ENCODE results near the gene HOXA6. TPM values are rescaled to one million over a fixed set of nuclear protein-coding genes. Genes with fewer than 3 reads are reported as not detected.

The HOXA6 gene
- total RNA-seq, 2 experiments from 2014 or later = not detected

DNA sequence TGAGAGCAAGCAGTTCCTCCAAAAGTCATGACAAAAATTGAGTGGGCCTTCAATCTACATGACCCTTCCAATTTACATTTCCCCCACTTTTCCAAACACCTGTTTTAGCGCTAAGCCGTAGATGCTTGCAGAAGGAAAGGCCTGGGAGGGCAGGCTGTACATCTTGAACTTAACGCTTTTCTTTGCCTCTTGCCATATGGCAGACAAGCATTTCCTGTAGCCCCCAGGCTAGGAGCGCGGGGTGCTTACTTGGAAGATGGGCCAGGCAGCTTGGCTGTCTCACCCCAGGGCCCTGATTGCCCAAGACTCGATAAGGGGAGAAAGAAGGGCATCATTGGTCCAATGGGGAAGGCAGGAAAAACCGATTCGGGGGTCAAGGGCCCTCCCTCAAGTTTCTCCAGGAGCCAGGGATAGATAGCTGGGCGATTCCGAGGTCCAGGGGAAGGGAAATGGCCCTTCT, 24.8 kb upstream of the HOXA6 start:
- intact Hi-C loops (cut with DNase I, micrococcal nuclease) = loop anchor here in 1 of 2 experiments (2.0 kb wide), 1 partner anchor 14 kb away; no protein-coding TSS in a partner anchor
- TF ChIP-seq, protein P1, sequence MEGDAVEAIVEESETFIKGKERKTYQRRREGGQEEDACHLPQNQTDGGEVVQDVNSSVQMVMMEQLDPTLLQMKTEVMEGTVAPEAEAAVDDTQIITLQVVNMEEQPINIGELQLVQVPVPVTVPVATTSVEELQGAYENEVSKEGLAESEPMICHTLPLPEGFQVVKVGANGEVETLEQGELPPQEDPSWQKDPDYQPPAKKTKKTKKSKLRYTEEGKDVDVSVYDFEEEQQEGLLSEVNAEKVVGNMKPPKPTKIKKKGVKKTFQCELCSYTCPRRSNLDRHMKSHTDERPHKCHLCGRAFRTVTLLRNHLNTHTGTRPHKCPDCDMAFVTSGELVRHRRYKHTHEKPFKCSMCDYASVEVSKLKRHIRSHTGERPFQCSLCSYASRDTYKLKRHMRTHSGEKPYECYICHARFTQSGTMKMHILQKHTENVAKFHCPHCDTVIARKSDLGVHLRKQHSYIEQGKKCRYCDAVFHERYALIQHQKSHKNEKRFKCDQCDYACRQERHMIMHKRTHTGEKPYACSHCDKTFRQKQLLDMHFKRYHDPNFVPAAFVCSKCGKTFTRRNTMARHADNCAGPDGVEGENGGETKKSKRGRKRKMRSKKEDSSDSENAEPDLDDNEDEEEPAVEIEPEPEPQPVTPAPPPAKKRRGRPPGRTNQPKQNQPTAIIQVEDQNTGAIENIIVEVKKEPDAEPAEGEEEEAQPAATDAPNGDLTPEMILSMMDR (IDR thresholded peaks at IDR 0.05) = no peak
- H3K27ac ChIP-seq (ENCODE audit: low read depth in 1 of 2, low read length in 2 of 2) = no peak overlapping the region
- no peaks in the 10 kb centered on the region for H3K9me3 Mint-ChIP-seq
- CTCF ChIA-PET = interaction anchor here (1.0 to 2.9 kb wide), 4 partner anchors 11 to 24 kb away, joined by 3 to 10 read pairs (median 8); partner anchors contain the start of gene HOXA7
- H3K36me3 Mint-ChIP-seq (ENCODE audit: low read depth) = no peaks in the 10 kb centered on the region
- H3K9me3 ChIP-seq (ENCODE audit: control insufficient read depth in 1 of 2, insufficient read depth in 1 of 2, low read length in 2 of 2) = peaks cover 5 to 61% of the 10 kb centered on the region in 2 experiments
- peaks cover 45% of the 10 kb centered on the region for H3K4me1 Mint-ChIP-seq (ENCODE audit: low read depth)
- H3K36me3 ChIP-seq (ENCODE audit: insufficient read depth, low read length) = no peaks in the 10 kb centered on the region
- peaks cover 59% of the 10 kb centered on the region for H3K4me1 ChIP-seq (ENCODE audit: insufficient read depth, low read length)
- POLR2A ChIA-PET = interaction anchor here (0.6 to 2.5 kb wide), 4 partner anchors 11 to 18 kb away, joined by 3 to 14 read pairs (median 8); no protein-coding TSS in a partner anchor
- peak in 2 of 14 experiments; percentile 0 to 32 for DNase-seq
- ATAC-seq (ENCODE audit: poor library complexity) = no peak
- H3K4me3 Mint-ChIP-seq = peak overlapping the region; percentile 74
- H3K27me3 ChIP-seq (ENCODE audit: control insufficient read depth in 1 of 2, insufficient read depth in 2 of 2, low read length in 2 of 2) = peaks cover 80 to 96% of the 10 kb centered on the region in 2 experiments
- H3K4me3 ChIP-seq (ENCODE audit: low read length) = no peak overlapping the region
- H3K27ac Mint-ChIP-seq = peak overlapping the region; percentile 50
- H3K27me3 Mint-ChIP-seq = peaks cover 84% of the 10 kb centered on the region

DNA sequence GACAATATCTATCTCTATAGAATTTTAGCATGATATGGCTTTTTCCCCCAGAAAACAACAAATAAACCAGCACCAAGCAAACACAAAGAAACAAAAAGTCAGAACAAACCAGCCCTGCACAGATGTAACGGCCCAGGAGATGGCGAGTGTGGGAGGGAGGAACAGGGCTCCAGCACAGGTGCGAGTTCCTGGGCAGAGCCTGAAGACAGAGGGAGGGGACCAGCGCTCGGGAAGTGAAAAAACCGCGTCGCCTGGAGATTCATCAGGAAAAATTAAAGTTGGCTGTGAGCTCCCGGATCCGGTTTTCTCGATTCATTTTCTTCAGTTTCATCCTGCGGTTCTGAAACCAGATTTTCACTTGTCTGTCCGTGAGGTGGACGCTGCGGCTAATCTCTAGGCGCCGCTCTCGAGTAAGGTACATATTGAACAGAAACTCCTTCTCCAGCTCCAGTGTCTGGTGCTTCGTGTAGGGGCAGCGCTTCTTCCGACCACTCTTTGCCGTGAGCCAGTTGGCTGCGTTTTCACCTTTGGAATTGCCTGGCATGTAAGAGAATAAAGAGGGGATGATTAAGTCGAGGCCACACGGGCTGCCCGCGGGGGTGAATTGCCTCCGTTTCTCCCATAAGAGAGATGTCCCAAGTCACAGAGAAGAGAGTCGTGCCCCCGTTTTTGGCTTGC, 24.2 kb upstream of the HOXA6 start:
- intact Hi-C loops (cut with DNase I, micrococcal nuclease) = loop anchor here (2.0 kb wide), 3 partner anchors 13 to 1315 kb away; partner anchors contain the start of gene HOXA11 (in 1 of the 2)
- POLR2A ChIA-PET = interaction anchor here (0.6 to 2.5 kb wide), 5 partner anchors 10 to 19 kb away, joined by 3 to 14 read pairs (median 6); no protein-coding TSS in a partner anchor
- H3K27ac ChIP-seq (ENCODE audit: low read depth in 1 of 2, low read length in 2 of 2) = no peak overlapping the region
- ATAC-seq (ENCODE audit: poor library complexity) = no peak
- peak overlapping the region; percentile 50 for H3K27ac Mint-ChIP-seq
- peak in 2 of 14 experiments; percentile 32 to 36 for DNase-seq
- no peaks in the 10 kb centered on the region for H3K36me3 ChIP-seq (ENCODE audit: insufficient read depth, low read length)
- peak overlapping the region; percentile 74 for H3K4me3 Mint-ChIP-seq
- H3K4me3 ChIP-seq (ENCODE audit: low read length) = no peak overlapping the region
- CTCF ChIA-PET = interaction anchor here (1.7 to 2.9 kb wide), 5 partner anchors 8 to 25 kb away, joined by 3 to 10 read pairs (median 6); partner anchors contain the start of gene HOXA7
- H3K9me3 Mint-ChIP-seq = no peaks in the 10 kb centered on the region
- no peaks in the 10 kb centered on the region for H3K36me3 Mint-ChIP-seq (ENCODE audit: low read depth)
- peaks cover 64% of the 10 kb centered on the region for H3K4me1 ChIP-seq (ENCODE audit: insufficient read depth, low read length)
- H3K4me1 Mint-ChIP-seq (ENCODE audit: low read depth) = peaks cover 51% of the 10 kb centered on the region
- peaks cover 84% of the 10 kb centered on the region for H3K27me3 Mint-ChIP-seq
- H3K9me3 ChIP-seq (ENCODE audit: control insufficient read depth in 1 of 2, insufficient read depth in 1 of 2, low read length in 2 of 2) = peaks cover 5 to 66% of the 10 kb centered on the region in 2 experiments
- peaks cover 82 to 100% of the 10 kb centered on the region in 2 experiments for H3K27me3 ChIP-seq (ENCODE audit: control insufficient read depth in 1 of 2, insufficient read depth in 2 of 2, low read length in 2 of 2)
- TF ChIP-seq, protein P1 (IDR thresholded peaks at IDR 0.05) = no peak

DNA sequence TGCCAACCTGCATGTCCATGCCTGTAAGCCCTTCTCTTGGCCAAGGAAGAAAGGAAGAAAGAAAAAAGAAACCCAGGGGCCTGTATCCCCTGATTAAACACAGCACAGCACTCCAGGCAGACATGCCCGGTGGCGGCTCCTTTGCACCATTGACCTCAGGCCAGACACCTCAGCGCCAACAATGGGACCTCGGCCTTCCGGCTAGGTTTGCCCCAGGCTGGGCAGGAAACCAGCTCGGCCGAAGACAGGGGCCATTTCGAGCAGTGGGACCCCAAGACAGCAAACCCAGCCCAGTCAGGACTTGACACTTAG, 23.7 kb upstream of the HOXA6 start:
- no peak for ATAC-seq (ENCODE audit: poor library complexity)
- Mint-ChIP-seq H3K4me3 (peak overlapping the region; percentile 74), H3K9me3 (no peaks in the 10 kb centered on the region), H3K36me3 (ENCODE audit: low read depth) (no peaks in the 10 kb centered on the region), H3K27me3 (peaks cover 84% of the 10 kb centered on the region), H3K4me1 (ENCODE audit: low read depth) (peaks cover 54% of the 10 kb centered on the region), H3K27ac (peak overlapping the region; percentile 50)
- H3K36me3 ChIP-seq (ENCODE audit: insufficient read depth, low read length) = no peaks in the 10 kb centered on the region
- H3K27me3 ChIP-seq (ENCODE audit: control insufficient read depth in 1 of 2, insufficient read depth in 2 of 2, low read length in 2 of 2) = peaks cover 85 to 100% of the 10 kb centered on the region in 2 experiments
- ChIA-PET POLR2A (interaction anchor here (2.1 to 2.5 kb wide), 2 partner anchors 10 to 12 kb away, joined by 6 to 14 read pairs; no protein-coding TSS in a partner anchor), CTCF (interaction anchor here (1.7 to 2.9 kb wide), 5 partner anchors 9 to 25 kb away, joined by 3 to 10 read pairs (median 6); partner anchors contain the start of gene HOXA7)
- no peak overlapping the region for H3K27ac ChIP-seq (ENCODE audit: low read depth in 1 of 2, low read length in 2 of 2)
- DNase-seq = peak in 1 of 14 experiments; percentile 32
- H3K9me3 ChIP-seq (ENCODE audit: control insufficient read depth in 1 of 2, insufficient read depth in 1 of 2, low read length in 2 of 2) = peaks cover 5 to 71% of the 10 kb centered on the region in 2 experiments
- intact Hi-C loops (cut with DNase I, micrococcal nuclease) = loop anchor here (2.0 kb wide), 2 partner anchors 14 to 1314 kb away; partner anchors contain the start of gene HOXA11 (in 1 of the 2)
- no peak overlapping the region for H3K4me3 ChIP-seq (ENCODE audit: low read length)
- peaks cover 69% of the 10 kb centered on the region for H3K4me1 ChIP-seq (ENCODE audit: insufficient read depth, low read length)
- TF ChIP-seq, protein P1 (IDR thresholded peaks at IDR 0.05) = no peak

All from CD4-positive, alpha-beta T cell (primary cell).